GM12892 (cell line): ENCODE results near the gene SYT3.

ENCODE experiments used
- POLR2A ChIP-seq: IDR thresholded peaks from 2 replicates; pipeline ENCODE4 v1.6.1; 2011; ENCODE audit warnings: low read depth, low read length, control low read depth
- TAF1 ChIP-seq: IDR thresholded peaks from 2 replicates; pipeline ENCODE4 v1.6.1; 2011; ENCODE audit warnings: low read depth, mild to moderate bottlenecking, control low read depth, low read length, borderline replicate concordance

DNA sequence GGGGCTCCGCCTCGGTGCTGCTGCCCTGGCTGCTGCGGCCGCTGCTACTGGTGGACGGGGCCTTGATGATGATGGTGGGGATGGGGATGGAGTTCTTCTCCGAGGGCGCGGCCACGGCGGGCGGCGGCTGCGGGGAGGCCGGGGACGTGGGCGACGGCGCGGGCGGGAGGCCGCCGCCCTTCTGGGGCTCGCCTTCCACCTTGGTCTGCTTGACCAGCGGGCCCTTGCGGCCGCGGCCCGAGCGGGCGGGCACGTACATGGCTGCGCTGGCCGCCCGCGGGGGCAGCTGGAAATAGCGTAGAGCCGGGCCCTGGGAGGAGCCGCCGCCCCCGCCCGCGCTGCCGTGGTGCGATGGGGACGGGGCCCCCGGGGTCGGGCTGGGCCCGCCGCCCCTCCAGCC lies 28.7 kb upstream of the SYT3 start:
- TF ChIP-seq POLR2A (no peak), TAF1 (no peak)
